Fibroblast of skin of left biceps (primary cell): ENCODE measurements around the gene COTL1.
A peak's percentile ranks its signal among the peaks of the same experiment; 100 is the strongest.

Source experiments
- DNase-seq, 2 experiments: peaks; one replicate each; pipeline ENCODE4 v3.0.0-alpha.2; 2013; ENCODE audit warnings: low read depth in 2 of 2

Gene COTL1, protein sequence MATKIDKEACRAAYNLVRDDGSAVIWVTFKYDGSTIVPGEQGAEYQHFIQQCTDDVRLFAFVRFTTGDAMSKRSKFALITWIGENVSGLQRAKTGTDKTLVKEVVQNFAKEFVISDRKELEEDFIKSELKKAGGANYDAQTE

DNA sequence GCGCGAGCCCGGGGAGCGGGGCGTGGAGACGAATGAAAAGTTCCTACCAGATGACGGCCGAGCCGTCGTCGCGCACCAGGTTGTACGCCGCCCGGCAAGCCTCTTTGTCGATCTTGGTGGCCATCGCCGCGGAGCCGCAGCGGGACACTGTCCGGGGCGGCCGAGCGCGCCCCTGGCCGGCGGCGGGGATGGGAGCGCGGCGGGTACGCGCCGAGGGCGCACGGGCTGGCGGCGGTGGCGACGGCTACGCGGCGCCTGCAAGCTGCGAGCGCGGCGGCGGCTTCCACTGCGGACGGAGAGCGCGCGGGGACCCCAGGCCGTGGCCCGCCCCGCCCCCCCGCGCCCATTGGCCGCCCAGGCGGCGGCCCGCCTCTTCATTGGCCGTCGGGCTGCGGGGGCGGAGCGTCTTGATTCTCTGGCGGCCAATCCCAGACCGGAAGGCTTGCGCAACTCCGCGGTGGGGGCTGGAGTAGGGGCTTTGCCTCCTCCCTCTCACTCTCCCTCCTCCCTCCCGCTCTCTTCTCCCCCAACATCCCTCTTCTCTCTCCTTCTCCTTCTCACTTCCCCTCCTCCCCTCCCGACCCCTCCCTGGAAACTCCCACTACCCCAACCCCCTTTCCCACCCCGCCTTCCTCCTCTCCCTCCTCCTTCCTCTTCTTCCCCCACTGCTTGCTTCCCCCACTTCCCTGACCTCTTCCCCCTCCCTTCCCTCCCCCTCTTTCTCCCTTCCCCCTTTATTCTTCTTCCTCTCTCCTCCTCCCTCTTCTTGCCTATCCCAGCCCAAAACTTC is at the start of gene COTL1:
COTL1 (minus strand) TSS at position 288 of the 790 bp plus-strand sequence; CDS start at position 124, 164 bp downstream.
- peak; percentile 97 for DNase-seq

DNA sequence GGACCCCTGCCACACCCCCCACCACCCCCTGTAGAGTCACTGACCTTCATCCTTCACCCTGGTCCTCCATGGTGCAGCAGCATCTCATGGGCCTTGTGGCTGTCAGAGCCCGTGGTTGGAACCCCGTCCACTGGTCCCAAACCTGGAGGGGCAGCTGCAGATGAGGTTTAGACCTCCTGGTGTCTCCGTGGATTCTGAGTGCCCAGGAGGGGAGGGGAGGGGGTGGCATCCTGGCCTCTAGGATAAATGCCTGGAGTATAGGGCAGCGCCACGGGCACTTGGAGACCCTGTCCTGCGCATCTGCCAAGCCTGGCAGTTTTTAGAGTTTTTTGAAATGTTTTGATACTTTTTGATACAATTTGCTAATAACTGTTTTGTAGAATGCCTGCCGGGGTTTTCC is 48.0 kb upstream of the COTL1 start:
- no peak for DNase-seq

DNA sequence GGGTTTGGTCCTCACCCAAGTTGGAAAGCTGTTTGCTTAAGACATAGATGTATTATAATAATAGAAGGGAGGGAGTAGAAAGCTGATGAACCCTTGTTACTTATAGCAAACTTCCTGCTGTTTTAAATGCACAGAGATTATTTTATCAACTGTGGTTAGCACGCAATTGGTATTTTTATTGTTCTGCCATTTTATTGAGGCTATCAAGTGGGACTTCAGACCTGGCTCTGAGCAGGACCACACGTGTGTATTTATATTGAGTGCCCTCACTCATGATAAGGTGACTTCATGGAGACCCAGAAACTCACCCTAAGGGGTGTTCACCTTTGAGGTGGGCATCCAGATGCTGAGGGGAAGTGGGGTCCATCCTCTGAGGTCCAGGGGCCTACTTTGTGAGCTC is 47.5 kb upstream of the COTL1 start:
- DNase-seq: no peak

DNA sequence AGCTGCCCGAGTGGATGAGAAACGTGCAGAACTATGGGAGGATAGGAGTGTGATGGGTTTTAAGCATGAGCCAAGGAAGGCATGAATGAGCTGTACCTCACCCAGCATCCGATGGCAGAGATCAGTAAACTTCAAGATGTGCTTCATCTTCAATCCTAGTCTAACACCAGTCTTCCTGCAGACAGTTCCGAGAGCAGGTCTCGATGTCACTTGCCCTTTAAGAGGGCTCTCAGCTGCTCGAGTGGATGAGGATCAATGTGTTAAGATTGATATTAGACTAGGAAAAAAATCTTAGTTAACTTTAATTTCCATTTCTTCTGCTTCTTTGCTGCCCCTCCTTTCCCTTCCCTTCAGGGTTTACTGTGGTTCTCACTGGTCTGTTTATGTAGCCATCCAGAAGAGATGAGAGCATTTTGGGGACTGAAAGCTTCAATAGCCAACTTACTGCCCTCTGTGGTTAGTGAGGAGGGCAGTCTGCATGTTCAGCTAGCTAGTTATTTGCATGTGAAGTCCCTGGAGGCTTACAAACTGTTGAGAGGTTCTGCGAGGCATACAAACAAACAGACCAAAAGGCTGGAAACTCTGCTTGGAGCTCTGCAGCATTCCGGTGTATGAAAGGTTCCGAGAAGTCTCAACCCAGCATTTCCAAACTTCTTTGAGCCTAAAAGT is 45.7 kb upstream of the COTL1 start:
- DNase-seq: no peak

DNA sequence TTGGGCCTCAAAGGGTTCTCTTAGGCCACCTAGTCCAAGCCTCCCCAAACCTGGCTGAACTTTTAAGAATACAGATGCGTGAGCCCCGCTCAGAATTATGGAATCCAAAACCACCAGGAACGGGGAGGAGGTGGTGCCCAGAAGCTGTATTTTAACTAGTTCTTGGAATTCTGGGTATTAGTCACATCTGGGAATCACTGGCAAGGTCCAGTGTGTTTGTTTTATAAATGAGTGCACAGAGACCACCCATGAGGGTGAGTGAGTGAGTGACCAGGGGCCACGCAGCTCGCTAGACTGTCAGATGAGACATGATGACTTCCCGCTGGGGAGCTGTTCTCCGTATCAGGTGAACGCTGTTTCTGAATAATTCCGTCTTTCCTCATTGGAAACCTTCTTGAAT is 44.6 kb upstream of the COTL1 start:
- DNase-seq: no peak

DNA sequence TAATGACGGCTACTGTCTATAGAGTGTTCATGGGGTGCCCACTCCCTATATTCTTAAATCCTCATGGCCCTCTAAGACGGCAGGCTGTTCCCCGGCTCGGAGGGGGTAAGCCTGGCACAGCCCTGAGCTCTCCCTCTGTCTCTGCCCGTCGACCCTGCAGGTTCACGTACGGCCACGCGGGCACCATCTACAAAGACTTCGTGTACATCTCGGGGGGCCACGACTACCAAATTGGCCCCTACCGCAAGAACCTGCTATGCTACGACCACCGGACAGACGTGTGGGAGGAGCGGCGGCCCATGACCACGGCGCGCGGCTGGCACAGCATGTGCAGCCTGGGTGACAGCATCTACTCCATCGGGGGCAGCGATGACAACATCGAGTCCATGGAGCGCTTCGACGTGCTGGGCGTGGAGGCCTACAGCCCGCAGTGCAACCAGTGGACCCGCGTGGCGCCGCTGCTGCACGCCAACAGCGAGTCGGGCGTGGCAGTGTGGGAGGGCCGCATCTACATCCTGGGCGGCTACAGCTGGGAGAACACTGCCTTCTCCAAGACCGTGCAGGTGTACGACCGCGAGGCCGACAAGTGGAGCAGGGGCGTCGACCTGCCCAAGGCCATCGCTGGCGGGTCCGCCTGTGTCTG is 43.7 kb upstream of the COTL1 start:
- no peak for DNase-seq

DNA sequence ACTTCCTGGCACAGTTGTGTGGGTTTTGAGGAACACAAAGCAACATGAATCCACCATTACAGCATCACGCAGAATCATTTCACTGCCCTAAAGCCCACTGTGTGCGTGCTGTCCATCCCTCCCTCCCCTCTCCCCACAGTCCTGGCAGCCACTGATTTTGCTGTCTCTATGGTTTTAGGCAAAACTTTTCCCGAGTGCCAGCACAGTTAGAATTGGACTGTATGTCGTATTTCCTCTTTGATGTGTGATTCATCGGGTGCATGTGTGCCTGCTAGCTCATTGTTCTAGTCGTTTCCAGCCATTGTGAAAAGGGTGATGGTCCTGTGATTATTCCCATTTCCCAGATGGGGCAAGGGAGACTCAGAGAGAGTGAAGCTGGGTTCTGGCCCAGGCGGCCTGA is 43.1 kb upstream of the COTL1 start:
- DNase-seq: no peak

DNA sequence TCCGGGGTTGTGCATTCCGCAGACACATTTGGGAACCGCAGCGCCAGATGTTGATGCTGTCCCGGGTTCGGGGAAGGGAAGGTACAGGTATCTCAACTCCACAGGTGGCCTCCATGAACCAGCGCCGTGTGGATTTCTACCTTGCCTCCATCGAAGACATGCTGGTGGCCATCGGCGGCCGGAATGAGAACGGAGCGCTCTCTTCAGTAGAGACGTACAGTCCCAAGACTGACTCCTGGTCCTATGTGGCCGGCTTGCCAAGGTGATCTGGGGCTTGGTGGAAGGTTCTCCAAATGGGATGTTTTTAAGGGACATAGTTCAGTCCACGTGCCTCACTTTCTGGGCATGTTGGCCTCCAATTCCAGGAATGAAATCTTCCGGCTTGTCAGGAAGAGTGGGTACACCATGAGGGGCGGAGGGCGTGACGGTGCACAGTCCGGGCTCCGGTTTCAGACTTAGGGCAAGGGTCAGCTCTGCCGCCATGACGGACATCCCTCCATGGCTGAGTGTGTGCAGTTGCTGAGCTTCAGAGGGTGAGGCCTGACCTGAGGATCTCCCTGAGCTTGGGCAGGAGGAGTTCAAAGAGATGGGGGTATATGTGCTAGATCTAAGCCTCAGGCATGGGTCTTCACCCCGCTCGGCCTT is 41.9 kb upstream of the COTL1 start:
- DNase-seq: no peak

DNA sequence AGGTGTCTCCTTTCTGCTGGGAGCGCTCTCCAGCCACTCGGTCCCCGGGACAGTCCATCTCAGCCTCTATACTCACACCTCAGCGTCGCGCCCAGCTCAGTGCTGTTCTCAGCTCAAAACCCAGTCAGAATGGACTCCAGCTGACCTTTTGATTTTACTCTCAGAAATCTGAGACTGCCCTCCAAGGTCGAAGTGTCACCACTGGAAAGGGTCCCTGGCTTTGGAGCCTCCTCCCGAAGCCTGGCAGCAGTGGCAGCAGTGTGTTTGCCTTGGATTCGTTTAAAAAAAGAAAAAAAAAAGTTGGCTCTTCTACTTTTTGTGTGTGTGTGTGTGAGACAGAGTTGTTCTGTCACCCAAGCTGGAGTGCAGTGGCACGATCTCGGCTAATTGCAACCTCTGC is 40.8 kb upstream of the COTL1 start:
- no peak for DNase-seq

DNA sequence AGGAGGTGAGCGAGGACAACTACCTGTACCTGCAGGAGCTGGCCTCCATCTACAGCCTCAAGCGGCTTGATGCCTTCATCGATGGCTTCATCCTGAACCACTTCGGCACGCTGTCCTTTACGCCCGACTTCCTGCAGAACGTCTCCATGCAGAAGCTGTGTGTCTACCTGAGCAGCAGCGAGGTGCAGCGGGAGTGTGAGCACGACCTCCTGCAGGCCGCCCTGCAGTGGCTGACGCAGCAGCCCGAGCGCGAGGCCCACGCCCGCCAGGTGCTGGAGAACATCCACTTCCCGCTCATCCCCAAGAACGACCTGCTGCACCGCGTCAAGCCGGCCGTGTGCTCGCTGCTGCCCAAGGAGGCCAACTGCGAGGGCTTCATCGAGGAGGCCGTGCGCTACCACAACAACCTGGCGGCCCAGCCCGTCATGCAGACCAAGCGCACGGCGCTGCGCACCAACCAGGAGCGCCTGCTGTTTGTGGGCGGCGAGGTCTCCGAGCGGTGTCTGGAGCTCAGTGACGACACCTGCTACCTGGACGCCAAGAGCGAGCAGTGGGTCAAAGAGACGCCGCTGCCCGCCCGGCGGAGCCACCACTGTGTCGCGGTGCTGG is 39.5 kb upstream of the COTL1 start:
- no peak for DNase-seq

DNA sequence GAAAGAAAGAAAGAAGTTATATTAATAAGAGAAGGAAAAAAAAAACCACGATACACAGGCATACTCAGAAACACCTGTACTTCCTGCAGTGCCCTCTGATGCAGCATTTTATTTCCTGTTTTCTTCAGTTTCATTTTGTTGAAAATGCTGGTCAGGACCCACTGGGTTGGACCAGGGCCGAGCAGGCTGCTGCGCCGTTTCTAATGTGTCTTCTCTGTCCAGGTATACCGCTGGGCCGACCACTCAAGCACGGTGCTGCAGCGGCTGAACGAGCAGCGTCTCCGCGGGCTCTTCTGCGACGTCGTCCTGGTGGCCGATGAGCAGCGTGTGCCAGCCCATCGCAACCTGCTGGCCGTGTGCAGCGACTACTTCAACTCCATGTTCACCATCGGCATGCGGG is 38.8 kb upstream of the COTL1 start:
- no peak for DNase-seq

DNA sequence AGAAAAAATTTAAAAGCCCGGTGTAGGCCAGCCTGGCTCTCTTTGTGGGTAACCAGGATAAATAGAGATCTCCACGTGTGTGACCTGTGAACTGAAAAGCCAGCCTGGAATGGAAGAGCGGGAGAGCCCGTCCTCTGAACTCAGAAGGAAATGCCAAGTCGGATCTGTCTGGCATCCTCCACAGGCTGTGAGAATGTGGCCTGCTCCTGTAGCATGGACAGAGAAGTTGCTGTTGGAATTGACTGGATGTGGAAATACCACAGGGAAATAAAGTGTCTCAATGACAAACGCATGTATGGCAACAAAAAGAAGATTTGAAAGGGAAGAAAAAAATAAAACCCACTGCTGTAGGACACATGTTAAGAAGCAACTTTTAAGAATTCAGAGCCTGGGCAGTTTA is 37.1 kb upstream of the COTL1 start:
- DNase-seq: no peak

DNA sequence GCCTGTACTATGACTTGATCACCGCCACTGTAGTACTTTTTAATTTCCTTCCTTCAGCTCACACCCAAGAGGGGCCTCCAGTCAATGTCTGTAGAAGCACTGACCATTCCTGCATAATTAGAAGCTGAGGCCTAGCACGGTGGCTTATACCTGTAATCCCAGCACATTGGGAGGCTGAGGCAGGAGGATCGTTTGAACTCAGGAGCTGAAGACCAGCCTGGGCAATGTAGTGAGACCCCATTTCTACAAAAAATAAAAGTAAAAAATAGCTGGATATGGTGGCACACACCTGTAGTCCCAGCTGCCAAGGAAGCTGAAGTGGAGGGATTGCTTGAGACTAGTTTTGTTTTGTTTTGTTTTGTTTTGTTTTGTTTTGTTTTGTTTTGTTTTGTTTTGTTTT is 36.4 kb upstream of the COTL1 start:
- no peak for DNase-seq

DNA sequence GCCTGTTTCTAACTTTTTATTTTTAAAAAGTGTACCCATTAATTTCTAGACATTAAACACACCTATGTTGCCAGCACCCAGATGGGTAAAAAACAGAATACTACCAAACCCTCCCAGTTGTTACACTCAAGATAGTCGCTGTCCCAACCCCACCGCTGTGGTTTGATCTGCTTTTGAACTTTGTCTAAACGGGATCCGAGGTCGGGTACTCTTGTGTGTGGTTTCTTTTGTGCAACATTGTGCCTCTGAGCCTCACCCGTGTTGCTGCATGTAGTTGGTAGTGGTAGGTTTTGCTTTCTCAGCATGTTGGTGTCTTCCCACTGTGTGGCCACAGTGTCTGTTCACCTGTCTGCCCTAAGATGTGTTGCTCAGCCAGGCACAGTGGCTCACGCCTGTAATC is 34.7 kb upstream of the COTL1 start:
- no peak for DNase-seq

DNA sequence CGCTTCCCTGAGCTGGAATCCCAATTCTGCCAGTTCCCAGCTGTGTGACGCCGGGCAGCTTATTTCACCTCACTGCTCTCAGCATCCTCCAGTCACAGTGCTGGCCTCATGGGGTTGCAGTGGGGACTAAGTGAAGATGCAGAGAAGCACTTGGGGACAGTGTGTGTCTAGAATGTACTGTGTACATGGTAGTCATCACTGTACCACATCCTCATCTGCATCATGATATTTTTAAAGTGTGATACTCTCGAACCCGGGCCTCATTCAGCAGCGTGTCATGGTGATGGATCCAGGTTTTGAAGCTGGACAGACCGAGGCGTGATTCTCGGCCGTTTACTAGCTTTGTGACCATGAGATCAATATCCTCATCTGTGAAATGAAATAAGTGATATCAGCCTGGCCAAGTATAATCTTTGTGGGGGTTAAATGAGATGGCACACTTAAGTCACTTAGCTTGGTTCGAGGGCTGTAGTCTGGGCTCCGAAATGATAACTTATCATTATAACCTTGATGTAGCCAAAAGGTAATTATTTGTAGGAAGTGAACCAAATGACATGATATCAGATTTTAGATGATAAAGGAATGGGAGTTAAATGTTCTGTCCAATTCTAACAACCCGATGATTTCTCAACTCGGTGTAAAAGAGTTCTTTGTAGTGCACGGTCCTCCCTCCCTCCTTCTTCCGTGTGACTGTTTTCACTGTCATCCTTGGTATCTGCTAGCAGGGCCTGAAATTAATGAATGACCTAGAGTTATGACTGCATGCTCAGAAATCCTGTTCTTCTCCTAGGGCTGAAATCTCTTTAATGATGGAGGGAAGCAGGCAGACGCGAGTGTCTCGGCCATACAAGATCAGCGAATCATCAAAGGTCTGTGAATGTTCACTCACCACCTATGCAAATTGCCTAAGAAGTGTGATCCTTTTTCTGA is 32.4 kb upstream of the COTL1 start:
- peak; percentile 36 to 41 for DNase-seq

DNA sequence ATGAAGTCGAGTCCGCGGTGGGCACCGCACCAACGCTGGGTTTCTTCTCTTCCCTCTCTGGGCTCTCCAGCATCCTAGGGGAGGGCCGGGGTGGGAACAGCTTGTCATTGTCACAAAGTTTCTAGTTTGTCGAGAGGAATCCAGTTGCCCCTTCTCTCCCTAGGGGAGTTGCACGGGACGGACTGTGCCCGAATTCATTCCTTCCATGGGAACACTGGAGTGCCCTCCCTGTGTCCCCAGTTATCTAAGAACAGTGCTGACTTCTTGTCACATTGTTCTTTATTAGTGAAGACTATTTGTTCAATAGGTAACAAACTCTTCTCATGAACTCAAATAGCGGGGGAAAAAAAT is 31.6 kb upstream of the COTL1 start:
- no peak for DNase-seq

DNA sequence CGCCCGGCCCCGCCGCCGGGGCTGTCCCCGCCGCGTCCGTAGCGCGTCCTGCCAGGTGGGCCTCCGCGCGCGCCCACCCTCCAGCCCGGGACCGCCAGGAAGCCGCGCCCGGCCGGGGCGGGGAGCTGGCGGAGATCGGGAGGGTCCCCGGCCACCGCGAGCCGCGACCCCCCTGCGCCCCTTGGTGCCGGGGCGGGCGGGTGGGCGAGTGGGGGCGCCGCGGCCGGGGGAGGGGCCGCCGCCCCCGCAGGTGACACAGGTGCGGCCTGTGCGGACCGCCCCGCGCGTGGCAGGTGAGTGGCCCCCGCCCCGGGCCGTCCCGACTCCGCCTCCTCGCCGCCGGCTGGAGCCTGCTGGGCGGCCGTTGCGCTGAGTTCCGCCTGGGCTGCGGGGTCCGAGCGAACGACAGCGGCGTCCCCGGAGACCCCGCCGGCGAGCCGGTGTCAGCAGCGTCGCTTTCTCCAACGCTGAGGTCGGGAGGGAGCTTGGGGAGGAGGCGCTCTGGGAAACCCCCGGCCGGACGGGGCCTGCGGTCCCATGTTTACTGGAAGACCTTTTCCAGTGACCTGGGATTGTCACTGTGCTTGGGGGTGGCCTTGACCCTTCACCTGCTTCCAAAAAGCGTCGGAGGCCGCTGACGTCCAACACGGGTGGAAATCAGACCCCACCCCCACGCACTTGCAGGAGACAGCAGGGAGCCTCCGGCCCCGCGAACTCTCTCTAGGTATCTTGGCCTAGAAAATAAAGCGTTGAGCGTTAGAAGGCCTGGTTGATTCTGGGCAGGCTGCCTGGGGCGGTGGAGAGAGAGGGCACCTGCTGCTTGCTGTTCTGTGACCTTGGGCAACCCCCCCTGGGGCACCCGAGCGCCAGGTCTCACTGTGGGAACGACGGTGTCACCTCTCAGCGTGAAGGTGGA is 31.0 kb upstream of the COTL1 start:
- no peak for DNase-seq

DNA sequence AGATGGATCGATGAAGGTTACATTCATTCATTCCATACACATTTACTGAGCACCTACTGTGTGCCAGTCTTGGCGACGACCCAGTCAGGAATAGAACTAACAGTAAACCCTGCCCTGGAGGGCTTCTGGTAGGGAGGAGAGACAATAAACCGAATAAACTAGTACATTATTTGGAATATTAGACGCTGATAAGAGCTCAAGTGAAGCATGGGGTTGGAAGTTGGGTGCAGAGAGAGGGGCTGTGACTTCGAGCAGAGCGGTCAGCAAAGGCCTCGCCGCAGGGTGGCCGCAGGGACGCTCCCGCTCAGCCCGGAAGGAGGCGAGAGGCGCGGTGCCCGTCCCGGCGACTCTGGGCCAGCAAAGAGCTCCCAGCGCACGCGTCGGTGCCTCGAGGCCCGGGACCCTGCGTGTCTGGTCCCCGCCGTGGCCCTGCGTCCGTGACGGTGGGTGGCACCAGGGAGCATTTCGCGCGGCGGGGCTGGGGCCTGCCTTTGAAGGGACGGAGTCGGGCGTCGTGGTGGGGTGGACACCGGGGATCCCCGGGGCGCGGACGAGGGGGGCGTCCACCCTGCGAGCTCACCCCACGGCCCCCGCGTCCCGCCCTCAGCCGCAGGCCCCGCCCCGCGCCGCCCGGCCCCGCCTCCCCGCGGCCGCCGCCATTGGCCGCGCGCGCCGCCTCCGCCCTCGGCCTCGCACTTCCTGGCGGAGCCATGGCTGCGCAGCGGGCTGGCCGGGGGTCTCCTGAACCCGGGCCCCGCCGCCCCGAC is 30.1 kb upstream of the COTL1 start, which contains the start of gene KLHL36:
KLHL36 (plus strand) TSS at position 684 of the 767 bp plus-strand sequence. CDS start 2,357 bp downstream, outside the sequence.
- no peak for DNase-seq

DNA sequence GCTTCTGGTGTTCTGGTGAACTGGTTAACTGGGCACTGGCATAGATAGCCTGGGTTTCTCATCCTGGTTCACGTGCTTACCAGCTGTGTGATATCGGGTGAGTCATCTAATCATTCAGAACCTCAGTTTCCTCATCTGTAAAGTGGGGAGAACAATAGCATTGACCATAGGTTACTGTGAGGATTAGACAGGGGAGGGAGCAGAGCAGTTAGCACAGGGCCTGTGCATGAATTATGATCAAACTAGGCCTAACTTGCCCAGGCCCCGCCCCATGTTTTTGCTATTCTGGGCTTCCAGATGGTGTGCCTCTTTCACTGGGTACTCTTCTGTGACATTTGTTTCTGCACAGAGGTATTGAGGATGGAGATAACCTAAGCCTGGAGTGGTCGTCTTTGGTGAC is 25.8 kb upstream of the COTL1 start:
- DNase-seq: no peak
